GM21528 (cell line): ENCODE measurements around the gene TBX21.

ENCODE experiments used
- ATAC-seq: cut with Tn5 transposase; IDR thresholded peaks from one replicate; pipeline ENCODE4 v1.9.1; 2021; ENCODE audit warnings: mild to moderate bottlenecking, moderate library complexity; ENCODE audit not compliant: unreplicated experiment, low FRiP score

TBX21 gene

DNA sequence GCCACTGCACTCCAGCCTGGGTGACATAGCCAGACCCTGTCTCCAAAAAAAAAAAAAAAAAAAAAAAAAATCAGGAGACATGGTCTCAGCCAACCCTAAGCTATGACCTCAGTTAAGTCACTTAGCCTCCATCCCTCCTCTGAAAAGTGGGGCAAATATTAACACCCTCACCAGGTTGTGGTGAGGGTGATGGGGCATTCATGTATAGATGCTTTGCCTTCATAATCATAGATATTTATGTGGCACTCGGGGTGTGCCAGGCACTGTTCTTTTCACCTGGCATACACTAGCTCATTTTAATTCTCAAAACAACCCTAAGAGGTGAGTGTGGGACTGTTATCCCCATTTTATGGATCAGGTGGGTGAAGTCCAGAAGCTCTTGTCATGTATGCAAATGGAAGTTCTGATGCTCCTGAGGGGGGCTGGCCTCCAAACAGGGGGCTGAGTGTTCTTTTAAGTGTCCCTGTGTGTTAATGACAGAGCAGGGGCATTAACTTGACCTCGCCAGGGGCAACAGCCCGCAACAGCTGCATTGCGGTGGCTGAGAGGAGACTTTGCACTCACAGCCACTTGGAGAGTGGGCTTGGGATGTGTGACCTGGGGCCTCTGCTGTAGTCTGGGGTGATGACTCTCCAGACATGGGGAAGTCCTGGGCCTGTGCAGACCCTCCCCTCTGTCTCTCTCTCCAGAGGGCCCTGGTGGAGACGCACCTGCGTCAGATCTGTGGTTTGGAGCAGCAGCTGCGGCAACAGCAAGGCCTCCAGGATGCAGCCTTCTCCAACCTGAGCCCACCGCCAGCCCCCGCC, 34.9 kb upstream of the TBX21 start:
- ATAC-seq = no peak

DNA sequence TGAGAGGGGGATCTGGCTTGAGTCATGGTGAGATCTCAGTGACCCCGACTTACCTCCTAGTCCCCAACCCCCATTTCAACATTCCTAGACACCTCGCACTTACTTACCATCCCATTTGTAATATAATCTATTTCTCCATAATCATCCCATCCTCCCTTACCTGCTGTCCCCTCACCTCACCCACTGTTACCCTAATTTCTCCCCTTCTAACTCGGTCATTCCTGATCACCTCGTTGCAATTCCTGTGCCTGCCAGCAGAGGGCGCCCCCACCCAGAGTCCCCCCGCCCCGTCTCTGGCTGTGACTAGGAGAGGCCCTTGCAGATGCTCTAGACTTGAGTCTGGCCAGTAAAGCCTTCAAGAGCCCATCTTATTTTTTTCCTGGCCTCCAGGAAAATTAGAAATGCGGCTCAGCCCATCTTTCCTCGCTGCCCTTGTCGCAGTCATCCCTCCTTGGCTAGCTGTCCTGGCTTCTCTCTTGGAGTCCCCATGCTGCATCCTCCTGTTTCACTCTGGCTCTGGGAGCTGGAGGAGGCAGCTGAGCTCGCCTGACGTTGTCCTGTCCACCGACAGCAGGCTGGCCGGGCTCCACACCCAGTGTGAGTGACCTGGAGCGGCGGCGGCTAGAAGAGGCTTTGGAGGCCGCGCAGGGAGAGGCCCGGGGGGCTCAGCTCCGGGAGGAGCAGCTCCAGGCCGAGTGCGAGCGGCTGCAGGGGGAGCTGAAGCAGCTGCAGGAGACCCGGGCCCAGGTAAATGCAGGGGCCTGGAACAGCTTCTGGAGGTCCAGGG, 34.1 kb upstream of the TBX21 start:
- no peak for ATAC-seq

DNA sequence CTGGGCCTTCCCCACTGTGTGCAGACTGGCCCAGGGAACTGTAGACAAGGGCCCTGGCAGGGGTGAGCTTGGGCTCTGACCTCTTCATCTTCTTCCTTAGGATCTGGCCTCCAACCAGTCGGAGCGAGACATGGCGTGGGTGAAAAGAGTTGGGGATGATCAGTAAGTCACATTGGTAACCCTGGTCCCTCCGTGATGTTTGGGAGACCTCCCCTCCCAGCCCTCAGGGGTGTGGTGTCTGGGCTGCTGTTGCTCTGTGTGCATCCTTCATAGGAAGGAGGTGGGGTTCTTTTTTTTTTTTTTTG, 33.5 kb upstream of the TBX21 start:
- no peak for ATAC-seq

DNA sequence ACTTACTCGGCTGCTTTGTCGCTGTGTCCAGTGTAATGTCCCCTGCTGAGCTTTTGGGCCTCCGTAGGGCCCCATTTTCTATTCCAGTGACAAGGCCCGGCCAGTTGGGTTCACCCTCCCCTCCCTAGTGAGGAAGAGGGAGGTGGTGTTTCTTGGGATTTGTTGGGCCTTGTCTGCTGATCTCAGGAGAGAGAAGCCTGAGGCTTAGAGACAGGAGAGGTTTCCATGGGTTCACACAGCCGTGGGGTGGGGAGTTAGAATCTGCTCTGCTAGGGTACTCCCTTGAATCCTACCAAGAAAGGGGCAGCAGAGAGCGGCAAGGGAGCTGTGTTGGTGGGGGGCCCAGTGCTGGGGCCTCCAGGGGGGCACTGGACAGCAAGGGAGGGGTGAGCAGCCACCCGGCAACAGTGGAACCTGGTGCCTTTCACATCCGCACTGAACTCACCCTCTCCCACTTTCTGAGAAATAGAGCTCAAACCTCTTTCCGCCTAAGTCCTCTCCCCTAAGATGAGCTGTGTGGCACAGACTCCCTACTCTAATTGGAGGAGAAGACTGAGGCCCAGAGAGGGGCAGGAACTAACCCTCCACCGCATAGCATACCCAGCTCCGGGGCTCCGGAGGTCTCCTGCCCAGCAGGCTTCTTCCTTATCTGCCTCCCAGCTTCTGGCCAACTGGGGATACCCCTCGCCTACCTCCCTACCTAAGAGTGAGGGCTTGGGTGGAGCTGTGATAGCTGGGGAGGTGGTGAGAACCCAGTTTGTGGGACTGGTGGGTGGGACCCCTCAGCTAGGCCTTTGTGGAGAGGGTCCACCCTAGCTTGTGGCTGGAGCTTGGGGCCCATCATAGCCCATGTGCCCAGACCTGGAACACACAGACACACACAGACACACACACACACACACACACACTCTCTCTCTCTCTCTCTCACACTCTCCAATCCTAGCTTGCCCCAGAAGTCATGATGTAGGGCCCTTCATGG, 32.3 kb upstream of the TBX21 start:
- ATAC-seq = no peak

DNA sequence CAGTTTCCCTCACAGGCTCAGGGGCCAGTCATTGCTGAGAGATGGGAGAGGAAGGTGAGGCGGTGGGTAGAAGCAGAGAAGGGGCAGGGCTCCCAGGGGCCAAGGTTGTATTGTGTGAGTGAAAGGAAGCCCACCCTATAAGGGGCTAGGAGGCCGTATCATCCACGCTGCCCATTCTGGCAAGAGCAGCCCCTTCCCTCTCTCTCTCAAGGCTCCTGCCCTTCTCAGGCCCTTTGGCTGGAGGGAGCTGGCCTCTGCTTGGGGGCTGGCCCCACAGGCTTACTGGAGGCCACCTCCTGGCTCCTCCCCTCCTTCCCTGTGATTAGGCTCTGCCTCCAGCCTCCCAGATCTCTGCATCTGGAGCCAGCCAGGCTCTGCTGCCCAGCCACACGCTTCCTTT, 31.4 kb upstream of the TBX21 start:
- ATAC-seq = no peak

DNA sequence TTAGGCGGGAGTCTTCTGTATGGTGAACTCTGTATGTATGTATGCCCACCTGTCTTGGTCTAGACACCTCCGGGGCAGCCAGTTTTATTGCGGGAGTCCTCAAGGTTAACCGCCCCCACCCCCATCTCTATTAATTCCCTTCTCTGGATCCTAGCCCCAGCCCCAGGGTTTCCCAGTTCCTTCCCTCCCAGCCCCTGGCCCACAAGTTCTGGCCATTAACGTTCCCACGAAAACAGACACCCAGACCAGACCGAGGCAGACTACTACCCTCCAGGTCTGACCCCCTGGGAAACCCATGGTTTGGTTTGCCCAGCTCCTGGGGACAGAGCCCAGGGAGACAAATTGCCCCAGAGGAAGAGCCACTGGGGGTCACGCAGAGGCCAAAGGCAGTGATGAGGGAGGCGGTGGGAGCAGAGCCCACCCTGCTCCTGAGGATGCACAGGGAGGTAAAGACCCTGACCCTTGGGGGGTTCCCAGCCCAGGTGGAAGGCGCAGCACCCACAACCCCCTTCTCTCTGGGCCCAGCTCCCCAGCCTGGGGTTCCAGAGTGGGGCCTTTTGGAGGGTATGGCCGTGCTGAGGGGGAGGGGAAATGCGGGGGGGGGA, 30.5 kb upstream of the TBX21 start:
- no peak for ATAC-seq

DNA sequence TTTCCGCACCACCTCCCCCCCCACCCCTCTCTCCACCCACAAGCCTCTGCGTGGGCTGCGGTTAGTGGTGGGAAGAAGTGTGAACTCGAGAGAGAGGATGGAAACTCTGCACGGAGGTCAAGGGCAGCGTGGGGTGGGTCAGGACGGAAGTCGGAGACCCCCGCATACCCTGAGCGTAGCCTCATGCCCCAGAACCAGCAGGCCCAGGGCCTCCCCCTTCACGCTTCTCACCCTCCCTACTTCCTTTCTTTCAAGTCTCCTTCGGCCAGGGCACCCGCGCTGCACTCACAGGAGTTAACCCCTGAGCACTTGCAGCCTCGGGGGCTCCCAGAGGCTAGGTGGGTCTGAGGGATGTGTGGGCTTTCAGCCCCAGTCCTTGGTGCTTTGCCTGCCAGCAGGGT, 29.8 kb upstream of the TBX21 start:
- ATAC-seq = no peak

DNA sequence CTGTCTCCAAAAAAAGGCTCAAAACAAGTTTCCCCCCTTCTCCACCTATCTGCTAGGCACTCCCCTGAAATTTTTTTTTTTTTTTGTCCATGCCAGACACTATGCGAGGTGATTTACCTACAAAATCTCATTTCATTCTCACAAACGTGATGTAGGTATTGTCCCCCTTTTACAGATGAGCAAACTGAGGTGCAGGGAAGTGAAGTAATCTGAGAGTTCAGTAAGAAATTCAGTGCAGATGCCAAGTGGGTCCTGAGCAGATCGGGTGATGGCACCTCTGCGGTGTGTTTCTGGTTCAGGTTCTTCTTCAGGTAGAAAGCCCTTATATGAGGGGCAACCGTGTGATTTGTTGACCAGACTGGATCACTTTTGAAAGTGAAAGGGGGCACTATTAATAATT, 29.4 kb upstream of the TBX21 start:
- ATAC-seq = no peak

DNA sequence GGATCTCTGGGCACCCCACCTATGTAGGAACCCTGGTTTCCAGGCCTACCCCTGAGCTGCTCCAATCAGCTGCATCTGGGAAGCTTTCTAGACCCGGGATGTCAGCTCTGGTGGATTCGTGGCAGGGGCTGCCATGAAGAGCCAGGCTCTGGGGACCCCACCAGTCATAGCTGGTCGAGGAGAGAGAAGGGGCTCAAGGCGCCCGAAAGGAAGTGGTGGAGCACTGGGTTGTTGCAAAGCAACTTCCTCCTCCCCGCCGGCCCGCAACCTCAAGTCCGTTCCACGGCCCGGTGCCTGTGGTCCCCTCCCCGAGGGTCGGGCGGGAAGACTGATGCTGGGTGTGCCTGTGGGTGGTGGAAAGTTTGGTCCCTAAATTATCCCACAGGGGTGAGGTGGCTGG, 28.9 kb upstream of the TBX21 start:
- ATAC-seq = no peak

DNA sequence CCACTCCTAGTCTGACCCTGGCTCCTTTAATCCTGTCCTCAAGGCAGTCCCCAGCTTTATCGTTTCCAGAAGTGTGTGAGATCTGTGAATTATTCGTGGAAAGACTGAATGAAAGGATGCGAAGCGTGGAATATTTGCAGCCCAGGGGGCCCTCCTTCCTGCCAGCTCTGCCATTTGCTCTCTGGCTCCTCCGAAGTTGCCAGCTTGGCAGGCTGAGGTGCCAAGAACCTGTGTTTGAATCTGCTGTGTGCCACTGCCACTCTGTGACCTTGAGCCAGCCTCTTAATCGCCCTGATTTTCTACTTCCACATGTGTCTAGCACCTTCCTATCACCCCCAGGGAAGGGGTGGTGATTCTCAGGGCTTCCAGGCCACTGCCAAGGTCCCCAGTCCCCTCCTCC, 28.3 kb upstream of the TBX21 start:
- ATAC-seq = no peak

DNA sequence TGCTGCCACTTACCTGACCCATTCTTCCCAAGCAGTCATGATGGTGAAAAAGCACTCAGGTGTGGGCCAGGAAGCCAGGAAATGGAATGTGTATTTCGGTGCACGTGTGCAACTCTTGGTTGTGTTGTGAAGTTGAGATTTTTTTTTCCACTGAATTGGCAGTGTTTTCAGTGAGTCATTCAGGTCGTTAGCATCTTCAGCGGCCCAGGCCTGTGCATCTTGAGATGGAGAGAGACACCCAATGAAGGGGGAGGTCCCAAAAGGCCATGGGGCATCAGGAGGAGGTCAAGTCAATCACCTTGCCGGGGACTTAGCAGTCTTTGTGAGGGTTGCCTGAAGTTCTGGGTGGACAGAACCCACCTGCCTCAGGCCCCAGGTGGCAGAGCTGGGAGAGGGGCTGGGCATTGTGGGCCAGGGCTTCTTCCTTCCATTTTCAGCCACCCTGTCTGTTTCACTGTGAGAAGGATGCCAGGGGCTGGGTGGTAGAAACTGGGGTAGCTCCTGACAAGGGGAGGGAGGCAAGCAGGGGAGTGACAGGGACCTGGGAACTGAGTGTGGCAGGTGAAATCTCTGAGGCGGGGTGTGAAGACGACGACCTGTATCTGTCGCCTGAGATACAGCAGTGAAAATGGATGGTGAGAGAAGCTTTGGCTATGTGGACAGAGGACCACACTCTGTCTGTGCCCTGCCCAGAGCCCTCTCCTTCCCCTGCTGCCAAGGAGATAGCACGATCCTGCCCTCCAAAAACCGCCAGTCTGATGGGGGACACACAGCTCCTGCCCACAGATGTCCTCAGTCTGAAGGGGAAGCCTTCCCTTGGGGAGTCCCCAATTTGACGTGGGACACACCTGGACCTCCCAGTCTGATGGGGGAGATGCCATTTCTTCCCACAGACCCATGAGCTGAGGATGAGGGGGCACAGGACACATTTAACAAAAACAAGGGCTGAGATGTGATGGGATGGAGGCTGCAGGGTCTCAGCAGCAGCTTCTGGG, 27.2 kb upstream of the TBX21 start:
- no peak for ATAC-seq

DNA sequence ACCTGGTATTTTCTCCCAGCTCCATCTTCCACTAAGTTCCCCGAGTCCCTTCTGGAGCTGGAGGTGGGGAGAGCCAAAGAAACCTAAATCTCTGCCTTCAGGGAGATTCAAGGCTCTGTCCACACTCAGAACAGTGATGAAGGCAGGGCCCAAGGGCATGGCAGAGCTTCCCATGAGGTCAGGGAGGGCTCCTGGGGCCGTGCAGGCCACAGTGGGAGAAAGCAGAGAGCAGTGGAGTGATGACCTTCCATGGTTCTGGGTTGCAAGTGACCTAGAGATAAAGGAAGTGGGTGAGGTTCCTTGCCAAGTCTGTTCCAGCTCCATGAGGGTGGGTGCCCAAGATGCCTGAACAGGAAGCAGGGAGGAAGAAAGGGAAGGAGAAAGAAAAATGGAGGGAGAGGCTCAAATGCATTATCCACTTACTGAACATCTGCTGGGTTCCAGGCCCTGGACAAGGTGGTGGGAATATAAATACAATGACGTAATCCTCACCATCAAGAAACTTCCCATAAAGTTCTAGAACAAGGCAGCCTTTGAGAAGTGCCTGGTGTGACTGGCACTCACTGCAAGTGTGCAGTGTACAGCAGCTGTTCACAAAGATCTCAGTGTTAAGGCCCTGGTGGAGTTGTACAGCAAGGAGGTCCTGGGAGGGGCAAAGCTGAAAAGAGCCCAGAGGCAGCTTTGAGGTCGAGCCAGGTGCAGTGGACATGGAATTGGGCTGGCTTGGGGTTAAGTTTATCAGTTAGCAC, 25.8 kb upstream of the TBX21 start:
- no peak for ATAC-seq

DNA sequence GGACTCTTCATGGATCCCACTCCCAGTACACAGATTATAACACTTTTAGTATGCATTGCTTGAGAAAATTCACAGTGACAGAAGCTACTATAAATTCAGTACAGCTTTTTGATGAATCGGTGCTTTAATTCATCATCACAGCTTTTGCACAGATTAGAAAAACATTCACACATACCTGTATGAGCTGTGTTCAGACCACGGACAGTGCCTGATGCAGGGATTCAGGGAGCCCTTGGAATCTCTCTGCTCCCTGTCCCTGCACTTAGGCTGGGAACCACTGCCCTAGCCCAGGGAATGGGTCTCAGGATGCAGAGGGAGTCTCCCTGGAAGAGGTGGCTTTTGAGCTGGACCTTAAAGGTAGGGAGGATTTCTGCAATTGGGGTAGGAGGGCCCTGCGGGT, 25.2 kb upstream of the TBX21 start:
- ATAC-seq = no peak

DNA sequence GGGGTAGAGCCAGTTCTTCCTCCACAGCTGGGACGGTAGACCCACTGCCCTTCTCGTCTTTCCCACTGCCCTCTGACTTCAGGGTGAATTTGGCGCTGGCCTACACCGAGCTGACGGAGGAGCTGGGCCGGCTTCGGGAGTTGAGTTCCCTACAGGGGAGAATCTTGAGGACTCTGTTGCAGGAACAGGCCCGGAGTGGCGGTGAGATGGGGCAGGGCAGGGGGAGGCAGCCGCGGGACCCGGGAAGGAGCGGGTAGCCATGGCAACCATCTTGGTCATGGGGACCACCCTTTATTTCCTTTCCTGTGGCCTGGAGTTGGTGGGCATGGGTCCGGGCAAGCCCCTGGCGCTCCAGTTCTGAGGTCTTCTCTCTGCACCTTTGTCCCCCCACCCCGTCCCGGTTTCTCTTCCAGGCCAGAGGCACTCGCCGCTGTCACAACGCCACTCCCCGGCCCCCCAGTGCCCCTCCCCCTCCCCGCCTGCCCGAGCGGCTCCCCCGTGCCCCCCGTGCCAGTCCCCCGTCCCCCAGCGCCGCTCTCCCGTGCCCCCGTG, 24.6 kb upstream of the TBX21 start:
- ATAC-seq = no peak

DNA sequence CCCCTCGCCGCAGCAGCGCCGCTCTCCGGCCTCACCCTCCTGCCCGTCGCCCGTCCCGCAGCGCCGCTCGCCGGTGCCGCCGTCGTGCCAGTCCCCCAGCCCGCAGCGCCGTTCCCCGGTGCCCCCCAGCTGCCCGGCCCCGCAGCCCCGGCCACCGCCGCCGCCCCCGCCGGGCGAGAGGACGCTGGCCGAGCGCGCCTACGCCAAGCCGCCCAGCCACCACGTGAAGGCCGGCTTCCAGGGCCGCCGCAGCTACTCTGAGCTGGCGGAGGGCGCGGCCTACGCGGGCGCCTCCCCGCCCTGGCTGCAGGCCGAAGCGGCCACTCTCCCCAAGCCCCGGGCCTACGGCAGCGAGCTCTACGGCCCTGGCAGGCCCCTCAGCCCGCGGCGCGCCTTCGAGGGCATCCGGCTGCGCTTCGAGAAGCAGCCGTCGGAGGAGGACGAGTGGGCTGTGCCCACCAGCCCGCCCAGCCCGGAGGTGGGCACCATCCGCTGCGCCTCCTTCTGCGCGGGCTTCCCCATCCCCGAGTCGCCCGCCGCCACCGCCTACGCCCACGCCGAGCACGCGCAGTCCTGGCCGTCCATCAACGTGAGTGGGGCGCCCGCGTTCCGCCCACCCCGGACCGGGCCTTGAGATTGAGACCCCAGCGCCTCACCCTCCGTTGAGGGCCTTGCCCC, 24.0 kb upstream of the TBX21 start:
- ATAC-seq = no peak

DNA sequence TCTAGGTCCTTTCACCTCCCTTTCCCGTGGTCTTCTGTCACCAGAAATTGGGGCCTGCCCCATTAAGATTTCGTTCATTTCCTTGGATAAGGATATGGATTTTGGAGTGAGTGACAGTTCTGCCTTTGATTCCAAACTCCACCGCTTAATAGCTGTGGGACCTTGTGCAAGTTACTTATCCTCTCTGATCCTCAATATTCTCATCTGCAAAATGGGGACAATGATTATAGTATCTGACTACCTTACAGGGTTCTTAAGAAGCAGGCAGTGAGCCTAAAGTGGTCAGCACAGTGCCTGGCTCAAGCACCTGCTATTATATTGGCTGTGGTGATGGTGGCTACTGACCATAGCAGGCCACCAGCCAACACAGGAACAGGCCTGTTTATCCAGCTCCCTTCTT, 23.4 kb upstream of the TBX21 start:
- no peak for ATAC-seq

DNA sequence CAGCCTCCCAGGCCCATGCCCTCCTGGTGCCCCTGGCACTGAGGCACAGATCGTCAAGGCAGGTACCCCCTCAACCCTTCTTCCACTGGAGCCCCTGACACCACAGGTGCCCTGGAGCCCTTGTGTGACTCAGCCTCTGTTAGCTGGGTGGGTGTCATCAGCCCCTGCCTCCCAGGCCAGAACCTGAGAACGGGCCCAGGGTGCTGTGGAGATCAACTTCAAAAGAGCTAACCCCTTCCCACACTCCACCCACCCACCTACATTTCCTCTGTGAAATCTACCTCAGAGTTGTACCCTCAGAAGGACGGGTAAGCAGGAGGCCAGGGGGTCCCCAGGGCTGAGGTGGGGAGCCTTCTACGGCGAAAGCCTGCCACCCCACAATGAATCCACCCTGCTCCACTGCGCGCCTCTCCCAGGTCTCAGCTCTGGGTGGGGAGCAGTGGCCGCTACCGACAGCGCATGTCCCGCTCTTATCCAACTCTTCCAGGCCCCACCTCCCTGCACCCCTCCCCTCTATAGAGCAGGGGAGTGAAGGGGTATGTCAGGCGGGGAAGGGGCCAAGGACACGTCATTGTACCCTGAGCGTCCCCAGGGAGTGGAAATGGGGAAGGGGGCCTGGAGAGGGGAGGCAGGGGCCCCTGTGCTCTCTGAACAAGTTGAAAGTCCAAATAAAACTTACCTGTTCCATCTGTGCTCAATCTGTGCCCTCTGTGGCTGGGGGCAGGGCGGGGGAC, 21.5 kb upstream of the TBX21 start:
- no peak for ATAC-seq
